ENCODE results near the gene PITX2.
"Not testable (repeated sequence)": the region's sequence is repeated elsewhere in the genome, so short reads cannot be mapped to it uniquely, and the experiment has no call there.

The PITX2 gene

GRCh38 chr4:110610620-110610939 is 12.3 kb downstream of the PITX2 start:
- no peak for DNase-seq

- no peak for DNase-seq
Measured at GRCh38 chr4:110609044-110609750, 13.7 kb downstream of the PITX2 start.

GRCh38 chr4:110605077-110605476 is 17.8 kb downstream of the PITX2 start:
- DNase-seq = no peak

GRCh38 chr4:110602061-110602460 is 20.8 kb downstream of the PITX2 start:
- no peak for DNase-seq

- DNase-seq = no peak
Measured at GRCh38 chr4:110597582-110597981, 25.3 kb downstream of the PITX2 start.

GRCh38 chr4:110596431-110596830 is 26.4 kb downstream of the PITX2 start:
- no peak for DNase-seq

- no peak for DNase-seq
Measured at GRCh38 chr4:110595583-110595982, 27.3 kb downstream of the PITX2 start.

GRCh38 chr4:110589297-110589696 is 33.6 kb downstream of the PITX2 start:
- no peak for DNase-seq

GRCh38 chr4:110587666-110588285 is 35.1 kb downstream of the PITX2 start:
- no peak for DNase-seq

GRCh38 chr4:110586131-110586850 is 36.6 kb downstream of the PITX2 start:
- DNase-seq = no peak

- not testable (repeated sequence) for DNase-seq
Measured at GRCh38 chr4:110576696-110577095, 46.2 kb downstream of the PITX2 start.

Data from MV-4-11 (cell line).